Hepatocyte (in vitro differentiated cells): Measurements from ENCODE around the gene UTF1. TPM values are rescaled to one million over a fixed set of nuclear protein-coding genes. Genes with fewer than 3 reads are reported as not detected.

Source experiments
- DNase-seq: peaks from one replicate; pipeline ENCODE4 v3.0.0-alpha.2; 2016; ENCODE audit warnings: low spot score
- H2AFZ ChIP-seq: fragments of 200-600 bp; sonication (generic); 2 replicates; pipeline ENCODE4 v1.6.0; 2016; ENCODE audit warnings: antibody characterized with exemption, mild to moderate bottlenecking
- H3K27ac ChIP-seq: fragments of 200-600 bp; sonication (generic); 2 replicates; pipeline ENCODE4 v1.5.1; 2016; ENCODE audit warnings: mild to moderate bottlenecking
- H3K27me3 ChIP-seq: fragments of 200-600 bp; sonication (generic); 2 replicates; pipeline ENCODE4 v1.6.1; 2016
- H3K36me3 ChIP-seq: fragments of 200-600 bp; sonication (generic); replicated peaks from 2 replicates; pipeline ENCODE4 v1.5.1; 2016; ENCODE audit warnings: low read depth; ENCODE audit not compliant: insufficient read depth
- H3K4me1 ChIP-seq: fragments of 200-600 bp; sonication (generic); 2 replicates; pipeline ENCODE4 v1.5.1; 2016; ENCODE audit warnings: mild to moderate bottlenecking, moderate library complexity; ENCODE audit not compliant: insufficient read depth
- H3K4me2 ChIP-seq: fragments of 200-600 bp; sonication (generic); 2 replicates; pipeline ENCODE4 v1.6.0; 2016
- H3K4me3 ChIP-seq: fragments of 200-600 bp; sonication (generic); 2 replicates; pipeline ENCODE4 v1.5.1; 2016; ENCODE audit warnings: mild to moderate bottlenecking
- H3K79me2 ChIP-seq: fragments of 200-600 bp; sonication (generic); 2 replicates; pipeline ENCODE4 v1.6.0; 2017; ENCODE audit warnings: mild to moderate bottlenecking
- H3K9me2 ChIP-seq: fragments of 200-600 bp; sonication (generic); replicated peaks from 2 replicates; pipeline ENCODE4 v1.6.0; 2017; ENCODE audit warnings: mild to moderate bottlenecking; ENCODE audit not compliant: insufficient read depth
- H3K9me3 ChIP-seq: fragments of 200-600 bp; sonication (generic); 2 replicates; pipeline ENCODE4 v1.5.1; 2016; ENCODE audit warnings: low read depth, mild to moderate bottlenecking
- H4K20me1 ChIP-seq: fragments of 200-600 bp; sonication (generic); 2 replicates; pipeline ENCODE4 v1.6.0; 2016; ENCODE audit warnings: mild to moderate bottlenecking; ENCODE audit not compliant: insufficient read depth, poor library complexity, severe bottlenecking
- CTCF ChIP-seq: fragments of 200-600 bp; sonication (generic); IDR thresholded peaks from 2 replicates; pipeline ENCODE4 v1.5.1; 2016; ENCODE audit warnings: antibody characterized with exemption, mild to moderate bottlenecking; ENCODE audit not compliant: poor library complexity
- EZH2 ChIP-seq: fragments of 200-600 bp; sonication (generic); IDR thresholded peaks from 2 replicates; pipeline ENCODE4 v1.6.1; 2016; ENCODE audit warnings: antibody characterized with exemption, mild to moderate bottlenecking, borderline replicate concordance
- EZH2phosphoT487 ChIP-seq: fragments of 200-600 bp; sonication (generic); IDR thresholded peaks from one replicate; pipeline ENCODE4 v1.6.1; 2018; ENCODE audit warnings: antibody characterized with exemption, mild to moderate bottlenecking, low read depth, moderate library complexity; ENCODE audit not compliant: unreplicated experiment, severe bottlenecking
- WGBS: methylation state at CpG from one replicate; pipeline ENCODE4 v1.1.6; 2016; ENCODE audit warnings: low lambda C conversion rate; ENCODE audit errors: missing lambda C conversion rate; 5-methylcytosine and 5-hydroxymethylcytosine counted together
- polyA plus RNA-seq: library from polyadenylated mRNA; unstranded; fragments of >200 nt; fragmentation: Nextera tagmentation; extraction: Ambion mirVana; gene quantifications from 2 replicates; pipeline ENCODE4 v1.2.1, GENCODE V29; 2016
- total RNA-seq: library from RNA; depleted of rRNA; stranded (reverse); fragments of >200 nt; gene quantifications from 2 replicates; pipeline ENCODE4 v1.2.3, GENCODE V29; 2014

UTF1 gene
- total and polyA plus RNA-seq, 2 experiments from 2014 or later = not detected

GRCh38 chr10:133216776-133217175 is 13.2 kb upstream of the UTF1 start:
- Histone ChIP-seq H3K79me2 (no peaks in the 10 kb centered on the region), H3K4me3 (no peak overlapping the region), H3K4me2 (no peak overlapping the region), H3K4me1 (no peaks in the 10 kb centered on the region), H2AFZ (no peak overlapping the region), H3K27ac (no peak overlapping the region), H3K27me3 (peaks cover 18% of the 10 kb centered on the region), H3K36me3 (no peaks in the 10 kb centered on the region), H3K9me2 (no peaks in the 10 kb centered on the region), H4K20me1 (no peaks in the 10 kb centered on the region), H3K9me3 (no peaks in the 10 kb centered on the region)
- no peak for TF ChIP-seq EZH2
- TF ChIP-seq CTCF = no peak
- TF ChIP-seq EZH2phosphoT487 = no peak
- DNase-seq = no peak
- WGBS = 88% methylated on average over 26 of the region's 26 CpGs

- Histone ChIP-seq H3K27ac (no peak overlapping the region), H3K27me3 (peaks cover 18% of the 10 kb centered on the region)
Measured at GRCh38 chr10:133217800-133218589, 12.0 kb upstream of the UTF1 start.

GRCh38 chr10:133218891-133219290 is 11.1 kb upstream of the UTF1 start:
- no peak for DNase-seq
- no peaks in the 10 kb centered on the region for H3K36me3 ChIP-seq

More at GRCh38 chr10:133217800-133218589, 12.0 kb upstream of the UTF1 start:
- Histone ChIP-seq H4K20me1 (no peaks in the 10 kb centered on the region), H3K4me1 (no peaks in the 10 kb centered on the region), H3K4me2 (no peak overlapping the region), H3K9me2 (no peaks in the 10 kb centered on the region), H3K79me2 (no peaks in the 10 kb centered on the region), H2AFZ (no peak overlapping the region), H3K4me3 (no peak overlapping the region), H3K36me3 (no peaks in the 10 kb centered on the region), H3K9me3 (no peaks in the 10 kb centered on the region)
- DNase-seq = no peak
- TF ChIP-seq EZH2phosphoT487 (no peak), CTCF (no peak), EZH2 (no peak)
- 92% methylated on average over 25 of the region's 25 CpGs for WGBS

More at GRCh38 chr10:133218891-133219290, 11.1 kb upstream of the UTF1 start:
- 88% methylated on average over 20 of the region's 20 CpGs for WGBS
- TF ChIP-seq CTCF = no peak
- TF ChIP-seq EZH2 = no peak
- TF ChIP-seq EZH2phosphoT487 = no peak
- no peaks in the 10 kb centered on the region for H3K4me1 ChIP-seq
- H3K79me2 ChIP-seq = no peaks in the 10 kb centered on the region
- no peak overlapping the region for H2AFZ ChIP-seq
- peaks cover 18% of the 10 kb centered on the region for H3K27me3 ChIP-seq
- H3K4me3 ChIP-seq = no peak overlapping the region
- H3K4me2 ChIP-seq = no peak overlapping the region
- no peaks in the 10 kb centered on the region for H4K20me1 ChIP-seq
- no peaks in the 10 kb centered on the region for H3K9me3 ChIP-seq
- H3K27ac ChIP-seq = no peak overlapping the region
- no peaks in the 10 kb centered on the region for H3K9me2 ChIP-seq
